Measurements from ENCODE around the gene NECTIN3.

DNA sequence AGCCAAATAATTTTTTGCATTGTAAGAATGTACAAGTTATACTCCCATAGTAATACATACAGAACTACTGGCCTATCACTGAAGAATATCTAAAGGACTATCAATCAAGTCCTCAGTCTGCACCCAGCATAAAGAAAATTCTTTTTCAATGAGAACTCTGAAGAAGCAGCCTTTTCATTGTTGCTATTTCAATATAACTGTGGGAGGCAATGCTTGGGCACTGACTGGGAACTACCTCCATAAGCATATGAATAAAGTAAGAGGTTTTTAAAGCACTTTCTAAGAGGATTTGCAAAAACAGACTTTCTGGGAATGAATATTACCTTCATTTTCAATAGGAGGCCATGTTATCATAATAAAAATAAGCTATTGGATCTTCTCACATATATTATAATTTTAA, 24.6 kb upstream of the NECTIN3 start:
- TF ChIP-seq POLR2A (IDR thresholded peaks at IDR 0.05; ENCODE audit: low read length) = no peak
- TF ChIP-seq GATA1 (IDR thresholded peaks at IDR 0.05; ENCODE audit: low read depth, low read length) = no peak
